Right lobe of liver (tissue), 6 donors: ENCODE results near the gene RTN4R. TPM values are rescaled to one million over a fixed set of nuclear protein-coding genes. Genes with fewer than 3 reads are reported as not detected.
"Not testable (repeated sequence)": the region's sequence is repeated elsewhere in the genome, so short reads cannot be mapped to it uniquely, and the experiment has no call there.

Source experiments
- ATAC-seq, 4 donors: fragments of 200-7000 bp; cut with Tn5 transposase; one replicate each; pipeline ENCODE4 v1.9.1; 2020; ENCODE audit warnings: mild to moderate bottlenecking in 4 of 4, moderate library complexity in 4 of 4
- DNase-seq, 3 donors: peaks; one replicate each; pipeline ENCODE4 v3.0.0-alpha.2; 2020
- H3K27ac ChIP-seq, 3 donors: fragments of 200-600 bp; one replicate each; pipeline ENCODE4 v1.8.0; 2022
- H3K27me3 ChIP-seq, 2 donors: fragments of 200-600 bp; one replicate each; pipeline ENCODE4 v1.8.0; 2022
- H3K36me3 ChIP-seq, 4 donors: fragments of 200-600 bp; sonication (generic) in 1 of 4; one replicate each; pipeline versions ENCODE4 v1.5.1 to v1.8.0; 2017 to 2022; ENCODE audit warnings: control low read depth in 1 of 4
- H3K4me1 ChIP-seq, 4 donors: fragments of 200-600 bp; sonication (generic) in 1 of 4; one replicate each; pipeline versions ENCODE4 v1.5.1 to v1.8.0; 2017 to 2022; ENCODE audit warnings: control low read depth in 1 of 4
- H3K4me3 ChIP-seq, 3 donors: fragments of 200-600 bp; one replicate each; pipeline ENCODE4 v1.8.0; 2022
- H3K9me3 ChIP-seq, 4 donors: fragments of 200-600 bp; sonication (generic) in 1 of 4; one replicate each; pipeline versions ENCODE4 v1.5.1 to v1.8.0; 2017 to 2022; ENCODE audit warnings: control low read depth in 1 of 4
- CTCF ChIP-seq, 4 donors: fragments of 200-600 bp in 3 of 4; fragments of 450-650 bp in 1 of 4; IDR thresholded peaks; one replicate each; pipeline versions ENCODE4 v1.5.1 to v1.8.0; 2016 to 2022; ENCODE audit warnings: antibody characterized with exemption in 4 of 4, mild to moderate bottlenecking in 2 of 4
- POLR2A ChIP-seq: fragments of 450-650 bp; IDR thresholded peaks from one replicate; pipeline ENCODE4 v1.6.1; 2017; ENCODE audit warnings: antibody characterized with exemption, mild to moderate bottlenecking
- WGBS: methylation state at CpG from one replicate; pipeline ENCODE4 v1.1.6; 2018; ENCODE audit warnings: low coverage, low lambda C conversion rate; ENCODE audit not compliant: insufficient coverage; ENCODE audit errors: missing lambda C conversion rate; 5-methylcytosine and 5-hydroxymethylcytosine counted together
- intact Hi-C, 2 donors: fragments of 100-400 bp; cut with DNase I; formaldehyde crosslinking; loops; one replicate each; pipeline versions ENCODE4 v1.11.2 to v1.14.1; 2022
- total RNA-seq, 6 experiments: library from RNA; depleted of rRNA in 2 of 6; stranded (reverse); fragments of >200 nt in 2 of 6; fragmentation: NEBNext Ultra II Directional in 3 of 6; extraction: Animal tissue kit (Norgen Biotek cat#: 25700) in 3 of 6; gene quantifications; one replicate each; pipeline versions ENCODE4 v1.1.0 to v1.2.4, GENCODE V29; 2016 to 2023
- donor health status: DM: no; HTN: yes; CAD: no.
- donor health status: DM: no; HTN: no; CAD: no.
- donor health status: DM: no; HTN: no; CAD: no.
- donor health status: DM: no; HTN: yes; CAD: no.
- donor health status: DM: no; HTN: yes; CAD: no.

Gene RTN4R
- total RNA-seq, 6 experiments from 2014 or later, result 3.0 to 12.4 (median 8.5) TPM

DNA sequence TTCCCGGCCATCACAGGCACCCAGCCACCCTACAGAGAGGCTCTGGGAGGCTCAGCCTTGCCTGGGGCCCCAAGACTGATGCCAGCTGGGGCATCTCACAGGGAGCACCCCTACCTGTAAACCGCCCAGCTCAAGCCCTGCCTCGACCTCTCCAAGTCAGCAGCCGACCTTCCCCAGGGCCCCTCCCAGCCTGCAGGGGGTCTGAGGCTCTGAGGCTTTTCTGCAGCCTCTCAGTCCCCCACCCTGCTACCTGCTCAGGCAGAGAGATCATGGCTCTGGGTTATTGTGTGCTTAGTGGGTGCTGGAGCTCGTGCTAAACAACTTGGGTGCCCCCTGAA, 23.1 kb upstream of the RTN4R start:
- no CpG with 5 or more reads among the region's 5 CpGs for WGBS
- no peaks in the 10 kb centered on the region for H3K27me3 ChIP-seq
- no peak overlapping the region for H3K27ac ChIP-seq
- H3K36me3 ChIP-seq, result no peaks in the 10 kb centered on the region
- H3K4me1 ChIP-seq, result peaks cover 0 to 19% (median 7%) of the 10 kb centered on the region in 4 donors
- TF ChIP-seq CTCF (IDR thresholded peaks at IDR 0.05) (no peak), POLR2A (no peak)
- ATAC-seq (no peak), DNase-seq (no peak)
- no peaks in the 10 kb centered on the region for H3K9me3 ChIP-seq
- intact Hi-C loops, result no loop called here
- no peak overlapping the region for H3K4me3 ChIP-seq

- H3K36me3 ChIP-seq, result no peaks in the 10 kb centered on the region
- intact Hi-C loops, result no loop called here
- H3K9me3 ChIP-seq, result no peaks in the 10 kb centered on the region
- 68% methylated on average over 4 of the region's 13 CpGs for WGBS
- H3K27ac ChIP-seq, result peak overlapping the region in 2 of 3 donors; percentile 84 to 93
- H3K4me1 ChIP-seq, result peaks cover 0 to 19% (median 7%) of the 10 kb centered on the region in 4 donors
- no peak overlapping the region for H3K4me3 ChIP-seq
- DNase-seq (peak in 1 of 3 donors; percentile 78), ATAC-seq (peak in 1 of 4 donors; percentile 4)
- TF ChIP-seq POLR2A, result no peak
- no peak for TF ChIP-seq CTCF (IDR thresholded peaks at IDR 0.05)
- no peaks in the 10 kb centered on the region for H3K27me3 ChIP-seq
Measured at GRCh38 chr22:20290578-20291248, 22.6 kb upstream of the RTN4R start.

DNA sequence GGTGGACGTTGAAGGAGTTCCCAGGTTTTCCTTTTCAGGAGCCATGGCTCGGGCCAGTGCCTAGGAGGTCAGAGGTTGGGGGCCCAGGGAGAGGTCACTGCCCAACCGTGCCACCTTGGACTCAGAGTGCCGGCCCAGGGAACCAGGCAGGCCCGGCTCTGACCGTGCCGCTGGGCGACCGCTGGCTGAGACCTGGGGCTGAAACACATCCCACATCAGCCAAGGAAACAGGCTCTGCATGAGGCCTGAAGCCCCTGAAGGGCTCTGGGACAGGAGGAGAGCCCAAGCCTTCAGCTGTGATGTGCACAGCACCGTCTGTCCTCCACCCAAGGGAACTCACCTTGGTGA, 21.9 kb upstream of the RTN4R start:
- Histone ChIP-seq H3K36me3 (no peaks in the 10 kb centered on the region), H3K9me3 (no peaks in the 10 kb centered on the region), H3K4me3 (no peak overlapping the region), H3K27ac (peak overlapping the region in 2 of 3 donors; percentile 84 to 93), H3K27me3 (no peaks in the 10 kb centered on the region), H3K4me1 (peaks cover 0 to 19% (median 7%) of the 10 kb centered on the region in 4 donors)
- WGBS, result 20% methylated on average over 1 of the region's 10 CpGs
- ATAC-seq, result peak in 3 of 4 donors; percentile 3 to 31 (median 18)
- no peak for TF ChIP-seq POLR2A
- TF ChIP-seq CTCF (IDR thresholded peaks at IDR 0.05), result no peak
- intact Hi-C loops, result no loop called here
- peak in 1 of 3 donors; percentile 63 for DNase-seq

- peaks cover 0 to 19% (median 7%) of the 10 kb centered on the region in 4 donors for H3K4me1 ChIP-seq
- intact Hi-C loops, result not testable (repeated sequence)
- peak; percentile 70 to 95 (median 93) for DNase-seq
Measured at GRCh38 chr22:20289182-20290044, 21.3 kb upstream of the RTN4R start.

GRCh38 chr22:20286784-20287423, 18.8 kb upstream of the RTN4R start:
- WGBS, result 86% methylated on average over 4 of the region's 20 CpGs

More at GRCh38 chr22:20289182-20290044, 21.3 kb upstream of the RTN4R start:
- H3K27me3 ChIP-seq, H3K9me3 ChIP-seq, H3K36me3 ChIP-seq, H3K4me3 ChIP-seq: not testable (repeated sequence)
- peak overlapping the region in 2 of 3 donors; percentile 84 to 93 for H3K27ac ChIP-seq
- ATAC-seq, result peak; percentile 73 to 82 (median 76)
- 47% methylated on average over 11 of the region's 23 CpGs for WGBS

GRCh38 chr22:20286312-20286660, 18.2 kb upstream of the RTN4R start:
- peaks cover 0 to 19% (median 7%) of the 10 kb centered on the region in 4 donors for H3K4me1 ChIP-seq
- H3K4me3 ChIP-seq, H3K27ac ChIP-seq, intact Hi-C loops, H3K9me3 ChIP-seq, DNase-seq, ATAC-seq, H3K36me3 ChIP-seq, H3K27me3 ChIP-seq: not testable (repeated sequence)
- WGBS, result 5% methylated on average over 4 of the region's 8 CpGs

More at GRCh38 chr22:20286784-20287423, 18.8 kb upstream of the RTN4R start:
- DNase-seq (peak; percentile 48 to 84 (median 83)), ATAC-seq (peak; percentile 40 to 54 (median 44))
- H3K4me3 ChIP-seq, H3K27me3 ChIP-seq, H3K9me3 ChIP-seq, intact Hi-C loops, H3K36me3 ChIP-seq: not testable (repeated sequence)
- Histone ChIP-seq H3K27ac (peak overlapping the region in 1 of 3 donors; percentile 29), H3K4me1 (peaks cover 0 to 19% (median 7%) of the 10 kb centered on the region in 4 donors)
